HG03066 (cell line): ENCODE data around the gene NQO1.
"Not testable (repeated sequence)": the region's sequence is repeated elsewhere in the genome, so short reads cannot be mapped to it uniquely, and the experiment has no call there.

Experiments used
- ATAC-seq: cut with Tn5 transposase; IDR thresholded peaks from one replicate; pipeline ENCODE4 v1.9.1; 2021; ENCODE audit warnings: low read depth; ENCODE audit not compliant: unreplicated experiment

Gene NQO1

DNA sequence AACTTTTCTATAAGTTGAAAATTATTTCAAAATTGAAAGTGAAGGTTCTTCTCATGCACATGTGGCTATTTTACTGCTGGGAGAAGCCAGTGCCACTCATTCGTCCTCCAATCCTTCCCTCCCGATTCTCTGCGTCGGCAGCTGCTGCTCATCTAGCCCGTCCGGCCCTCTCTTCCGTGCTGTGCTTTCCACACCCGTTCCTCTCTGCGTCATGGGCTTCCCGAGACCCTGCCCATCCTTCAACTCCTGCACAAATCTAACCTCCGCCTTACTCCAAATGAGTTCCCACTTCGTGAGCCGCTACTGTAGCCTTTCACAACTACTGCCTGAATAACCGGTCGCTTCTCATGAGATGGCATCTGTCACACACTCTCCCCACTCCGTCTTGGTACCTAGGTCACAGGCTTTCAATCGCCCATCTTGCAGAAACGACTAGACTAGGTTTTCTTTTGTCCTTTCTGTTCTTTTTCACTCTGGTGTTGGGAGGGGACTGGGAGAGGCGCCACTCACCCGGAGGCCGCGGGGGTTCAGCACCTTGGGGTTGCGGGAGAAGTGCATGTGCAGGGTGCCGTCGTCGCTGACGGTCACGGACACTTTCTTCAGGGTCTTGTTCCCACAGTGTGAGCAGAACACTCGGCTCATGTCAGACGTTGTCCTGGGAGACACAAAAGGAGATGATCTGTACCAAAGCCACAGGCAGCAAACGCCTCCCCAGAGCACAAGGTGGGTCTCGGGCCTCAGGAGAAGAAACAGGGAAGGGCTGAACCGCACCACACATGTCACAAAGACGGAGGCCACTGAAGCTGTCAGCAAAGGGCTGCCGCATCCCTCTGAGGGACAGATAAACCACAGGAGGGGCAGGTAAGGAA, 18.2 kb upstream of the NQO1 start:
- ATAC-seq, result no peak

DNA sequence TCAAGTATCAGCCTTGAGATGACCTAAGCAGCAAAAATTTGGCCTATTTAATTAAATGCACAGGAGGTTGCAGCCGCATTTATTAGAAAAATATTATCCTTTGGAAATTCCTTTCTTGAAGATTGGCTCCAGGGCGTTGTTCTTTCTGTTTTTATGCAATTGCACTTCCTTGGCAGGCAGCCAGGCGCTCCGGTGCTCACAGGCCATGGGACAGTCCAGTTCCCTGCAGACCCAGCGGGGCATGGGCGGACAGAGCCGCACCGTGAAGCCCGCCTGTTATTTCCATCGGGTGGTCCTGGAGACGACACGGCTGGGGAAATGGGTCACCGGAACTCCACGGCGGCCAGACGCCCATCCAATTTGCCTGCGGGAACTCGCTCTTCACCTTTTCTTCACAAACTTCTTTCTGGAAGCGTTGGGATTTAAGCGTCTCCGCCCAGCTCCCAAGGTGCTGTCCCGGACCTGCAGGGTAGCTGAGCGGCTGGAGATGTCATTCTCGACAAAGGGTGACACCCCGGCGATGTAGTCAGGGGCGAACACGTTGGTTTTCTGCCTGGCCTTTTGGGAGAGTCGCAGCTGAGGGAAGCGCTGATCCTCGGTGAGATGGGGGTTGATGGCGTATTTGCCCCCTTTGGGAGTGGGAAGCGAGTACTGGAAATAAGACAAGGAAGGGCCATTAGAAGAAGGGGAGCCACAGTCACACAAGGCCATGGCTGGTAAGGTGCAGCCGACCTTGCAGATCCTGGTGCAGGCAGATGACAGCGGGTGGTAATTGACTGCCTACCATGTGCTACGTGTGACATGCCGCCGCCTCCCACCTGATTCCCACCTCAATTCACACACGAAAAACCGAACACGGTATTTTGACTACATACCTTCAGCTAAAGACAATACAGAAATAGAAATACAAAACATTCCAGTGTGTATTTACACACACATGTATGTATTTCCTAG, 15.9 kb upstream of the NQO1 start:
- ATAC-seq, result no peak

DNA sequence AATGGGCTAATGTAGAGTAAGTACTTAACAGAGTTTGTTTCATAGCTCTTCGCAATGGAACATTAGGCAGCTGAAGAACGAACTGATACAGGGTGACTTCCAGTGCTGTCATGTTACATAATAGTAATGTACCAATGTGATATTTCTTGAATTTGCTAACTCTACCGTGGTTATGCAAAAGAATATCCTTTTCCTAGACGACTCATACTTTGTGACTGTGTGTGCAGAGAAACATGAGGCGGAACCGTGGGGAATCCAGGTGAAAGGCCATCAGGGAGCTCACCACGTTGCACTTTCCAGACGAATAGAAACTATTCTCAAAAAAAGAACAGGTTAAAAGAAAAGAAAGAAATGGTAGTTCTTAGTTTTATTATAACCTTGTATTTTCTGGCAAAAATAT, 15.2 kb upstream of the NQO1 start:
- no peak for ATAC-seq

DNA sequence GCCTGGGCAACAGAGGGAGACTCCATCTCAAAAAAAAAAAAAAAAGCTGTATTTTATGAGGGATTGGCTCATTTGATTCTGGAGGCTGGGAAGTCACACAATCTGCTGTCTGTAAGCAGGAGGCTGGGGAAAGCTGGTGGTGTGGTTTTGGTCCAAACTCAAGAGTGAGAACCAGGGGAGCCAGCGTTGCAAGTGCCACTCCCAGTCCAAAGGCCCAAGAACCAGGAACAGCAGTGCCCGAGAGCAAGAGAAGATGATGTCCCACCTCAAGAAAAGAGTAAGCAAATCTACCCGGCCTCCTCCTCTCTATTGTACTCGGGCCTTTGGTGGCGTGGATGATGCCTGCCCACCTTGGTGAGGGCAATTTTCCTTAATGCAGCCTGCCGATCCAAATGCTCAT, 5.7 kb upstream of the NQO1 start:
- ATAC-seq, result no peak

DNA sequence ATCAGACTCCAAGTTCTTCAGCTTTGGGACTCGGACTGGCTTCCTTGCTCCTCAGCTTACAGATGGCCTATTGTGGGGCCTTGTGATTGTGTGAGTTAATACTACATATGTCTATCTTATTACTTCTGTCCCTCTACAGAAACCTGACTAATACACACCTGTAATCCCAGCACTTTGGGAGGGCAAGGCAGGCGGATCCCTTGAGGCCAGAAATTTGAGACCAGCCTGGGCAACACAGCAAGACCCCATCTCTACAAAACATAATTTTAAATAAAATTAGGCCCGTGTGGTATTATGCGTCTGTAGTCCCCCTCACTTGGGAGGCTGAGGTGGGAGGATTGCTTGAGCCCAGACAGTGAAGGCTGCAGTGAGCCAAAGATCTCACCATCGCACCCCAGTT, 4.9 kb upstream of the NQO1 start:
- ATAC-seq, result not testable (repeated sequence)

DNA sequence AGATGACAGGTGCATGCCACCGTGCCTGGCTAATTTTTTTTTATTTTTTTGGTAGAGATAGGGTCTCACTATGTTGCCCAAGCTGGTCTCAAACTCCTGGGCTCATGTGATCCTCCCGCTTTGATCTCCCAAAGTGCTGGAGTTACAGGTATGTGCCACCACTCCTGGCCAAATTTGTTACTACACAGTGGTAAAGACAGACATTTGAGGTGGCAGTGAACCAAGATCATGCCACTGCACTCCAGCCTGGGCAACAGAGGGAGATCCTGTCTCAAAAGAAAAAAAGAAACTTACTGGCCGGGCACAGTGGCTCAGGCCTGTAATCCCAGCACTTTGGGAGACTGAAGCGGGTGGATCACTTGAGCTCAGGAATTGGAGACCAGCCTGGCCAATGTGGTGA, 2.7 kb upstream of the NQO1 start:
- ATAC-seq, result not testable (repeated sequence)

DNA sequence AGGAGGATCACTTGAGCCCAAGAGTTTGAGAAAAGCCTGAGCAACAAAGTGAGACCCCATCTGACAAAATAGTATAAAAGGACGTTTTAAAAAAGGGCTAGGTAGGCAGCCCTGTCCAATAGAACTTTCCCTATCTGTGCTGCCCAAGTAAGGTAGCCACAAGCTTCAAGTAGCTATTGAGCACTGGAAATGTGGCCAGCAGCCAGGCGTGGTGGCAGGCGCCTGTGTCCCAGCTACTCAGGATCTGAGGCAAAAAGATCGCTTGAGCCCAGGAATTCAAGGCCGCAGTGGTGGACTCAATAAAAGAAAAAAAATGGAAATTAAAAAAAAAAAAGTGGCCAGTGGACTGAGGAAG, 1.5 kb upstream of the NQO1 start:
- ATAC-seq, result no peak

DNA sequence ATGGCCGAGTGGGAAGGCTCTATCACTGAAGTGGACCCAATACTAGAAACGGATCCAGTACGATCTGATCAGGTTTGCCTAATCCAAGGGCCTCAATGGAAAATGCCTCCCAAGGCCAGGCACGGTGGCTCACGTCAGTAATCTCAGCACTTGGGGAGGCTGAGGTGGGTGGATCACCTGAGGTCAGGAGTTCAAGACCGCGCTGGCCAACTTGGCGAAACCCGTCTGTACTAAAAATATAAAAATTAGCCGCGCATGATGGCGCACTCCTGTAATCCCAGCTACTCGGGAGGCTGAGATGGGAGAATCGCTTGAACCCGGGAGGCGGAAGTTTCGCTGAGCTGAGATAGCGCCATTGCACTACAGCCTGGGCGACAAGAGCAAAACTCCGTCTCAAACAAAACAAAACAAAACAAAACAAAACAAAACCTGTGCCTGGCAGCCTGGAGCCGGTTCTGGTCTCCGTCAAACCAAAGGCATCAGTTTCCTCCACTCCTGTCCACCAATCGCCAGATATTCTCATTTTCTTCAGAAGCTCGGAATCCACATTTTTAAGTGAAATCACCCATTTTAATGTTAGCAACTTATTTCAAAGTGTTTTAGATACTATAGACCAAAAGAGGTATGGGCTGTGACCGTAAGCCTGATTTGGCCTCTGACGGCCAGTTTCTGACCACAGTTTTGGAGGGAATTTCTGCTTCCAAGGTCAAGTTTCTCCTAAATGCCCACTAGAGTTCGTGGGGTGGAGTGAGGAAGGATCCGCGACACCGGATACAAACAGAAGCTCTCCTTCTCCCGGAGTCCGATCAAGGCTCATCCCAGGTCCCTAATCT, 664 bp downstream of the NQO1 start:
- no peak for ATAC-seq

DNA sequence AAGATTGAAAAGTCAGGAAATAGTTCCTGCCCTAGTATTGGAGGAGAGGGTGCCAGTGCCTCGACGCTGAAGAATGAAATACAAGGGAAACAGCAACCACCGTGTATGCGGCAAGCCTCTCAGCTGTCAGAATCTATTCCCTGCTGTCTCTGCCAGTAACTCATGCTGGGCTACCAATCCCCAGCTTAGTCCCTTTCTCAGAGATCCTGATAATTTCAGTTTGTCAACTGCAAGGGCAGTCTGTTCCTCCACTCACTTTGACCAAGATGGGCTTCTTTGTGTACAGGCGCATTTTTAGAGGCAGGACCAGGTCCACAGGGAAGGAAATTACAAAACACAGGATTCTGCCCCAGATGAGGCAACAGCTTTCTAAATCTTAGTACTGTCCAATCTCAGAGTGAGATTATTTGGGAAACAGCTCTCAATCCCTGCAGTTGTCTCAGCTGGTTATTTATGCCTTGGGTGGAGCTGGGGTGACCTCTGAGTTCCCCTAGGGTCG, 1.3 kb downstream of the NQO1 start:
- ATAC-seq, result no peak

DNA sequence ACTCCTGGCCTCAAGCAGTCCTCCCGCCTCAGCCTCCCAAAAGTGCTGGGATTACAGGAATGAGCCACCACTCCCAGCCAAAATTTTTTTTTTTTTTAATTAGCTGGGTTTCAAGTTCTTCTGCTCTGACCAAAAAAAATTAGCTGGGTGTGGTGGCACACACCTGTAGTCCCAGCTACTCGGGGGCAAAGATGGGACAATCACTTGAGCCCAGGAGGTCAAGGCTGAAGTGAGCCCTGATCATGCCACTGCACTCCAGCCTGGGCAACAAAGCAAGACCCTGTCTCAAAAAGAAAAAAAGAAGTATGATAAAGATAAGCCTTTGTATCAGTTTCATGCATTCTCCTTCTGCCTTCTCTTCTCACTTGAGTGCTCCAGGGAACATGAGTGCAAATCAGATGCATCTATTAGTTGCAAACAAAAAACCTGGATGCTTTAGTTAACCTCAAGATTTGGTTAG, 1.9 kb downstream of the NQO1 start:
- ATAC-seq, result no peak

DNA sequence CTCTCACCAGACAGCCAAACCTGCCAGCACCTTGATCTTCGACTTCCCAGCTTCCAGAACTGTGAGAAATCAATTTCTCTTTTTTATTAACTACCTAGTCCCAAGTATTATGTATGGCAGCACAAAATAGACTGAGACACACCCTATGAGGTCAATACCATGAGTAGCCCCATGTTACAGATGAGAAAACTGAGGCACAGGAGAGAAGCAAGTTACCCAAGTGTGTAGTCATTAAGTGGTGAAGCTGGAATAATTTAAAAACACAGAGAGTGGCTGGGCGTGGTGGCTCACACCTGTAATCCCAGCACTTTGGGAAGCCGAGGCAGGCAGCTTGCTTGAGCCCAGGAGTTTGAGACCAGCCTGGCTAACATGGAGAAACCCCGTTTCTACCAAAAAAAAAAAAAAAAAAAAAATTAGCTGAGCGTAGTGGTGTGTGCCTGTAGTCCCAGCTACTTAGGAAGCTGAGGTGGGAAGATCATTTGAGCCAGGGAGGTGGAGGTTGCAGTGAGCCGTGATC, 4.9 kb downstream of the NQO1 start:
- no peak for ATAC-seq

DNA sequence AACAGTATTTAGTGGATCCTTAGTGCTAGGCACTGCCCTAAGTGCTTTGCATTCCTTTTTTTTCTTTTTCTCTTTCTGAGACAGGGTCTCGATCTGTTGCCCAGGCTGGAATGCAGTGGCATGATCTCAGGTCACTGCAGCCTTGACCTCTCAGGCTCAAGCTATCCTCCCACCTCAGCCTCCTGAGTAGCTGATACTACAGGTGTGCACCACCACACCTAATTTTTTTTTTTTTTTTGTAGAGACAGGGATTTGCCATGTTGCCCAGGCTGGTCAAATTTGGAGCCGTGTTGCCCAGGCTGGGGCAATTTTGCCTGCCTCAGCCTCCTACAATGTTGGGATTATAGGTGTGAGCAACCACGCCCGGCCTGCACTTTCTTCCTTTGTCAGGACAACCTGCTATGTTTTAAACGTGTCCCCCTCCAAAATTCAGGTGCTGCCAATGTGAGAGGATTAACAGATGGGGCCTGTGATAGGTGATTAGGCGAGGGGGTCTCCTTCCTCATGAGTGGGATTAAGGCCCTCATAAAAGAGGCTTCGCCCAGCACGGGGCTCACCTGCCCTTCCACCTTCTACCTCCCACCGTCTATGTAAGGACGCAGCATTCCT, 5.4 kb downstream of the NQO1 start:
- ATAC-seq, result no peak

DNA sequence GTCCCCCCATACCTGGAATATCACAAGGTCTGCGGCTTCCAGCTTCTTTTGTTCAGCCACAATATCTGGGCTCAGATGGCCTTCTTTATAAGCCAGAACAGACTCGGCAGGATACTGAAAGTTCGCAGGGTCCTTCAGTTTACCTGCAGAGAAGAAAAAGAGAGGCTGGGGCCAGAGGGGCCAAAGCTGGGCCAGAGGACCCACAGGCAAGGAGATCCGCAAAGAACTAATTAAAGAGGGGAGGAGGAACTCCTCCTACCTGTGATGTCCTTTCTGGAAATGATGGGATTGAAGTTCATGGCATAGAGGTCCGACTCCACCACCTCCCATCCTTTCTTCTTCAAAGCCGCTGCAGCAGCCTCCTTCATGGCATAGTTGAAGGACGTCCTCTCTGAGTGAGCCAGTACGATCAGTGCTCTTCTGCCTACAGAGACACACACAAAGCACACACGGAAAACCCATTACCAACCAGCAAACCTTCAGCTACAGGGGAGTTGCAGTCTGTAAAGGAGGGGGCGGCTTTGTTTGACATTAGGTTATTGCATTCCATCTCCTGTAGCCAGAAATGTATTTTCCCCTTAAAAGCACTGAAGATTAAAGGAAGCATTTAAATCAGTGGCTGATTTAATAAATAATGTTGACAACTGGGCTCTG, 8.1 kb downstream of the NQO1 start:
- ATAC-seq, result no peak

DNA sequence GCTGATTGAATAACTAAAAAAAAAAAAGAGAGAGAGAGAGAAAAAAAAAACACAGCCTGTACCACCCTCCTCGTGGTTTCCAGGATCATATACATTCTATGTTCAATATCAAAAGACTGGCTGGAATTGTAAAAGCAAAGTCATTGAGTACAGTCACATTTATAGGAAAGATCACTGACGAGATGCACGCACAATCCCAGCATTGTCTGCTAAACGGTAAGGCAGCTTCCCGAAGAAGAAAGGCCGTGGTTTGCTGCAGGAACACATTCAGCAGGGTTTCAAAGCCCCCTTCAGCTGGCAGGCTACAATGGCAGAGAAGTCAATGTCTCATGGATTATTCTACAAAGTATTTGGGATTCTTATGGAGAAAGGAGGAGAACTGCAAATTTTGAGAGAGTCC, 9.3 kb downstream of the NQO1 start:
- no peak for ATAC-seq

DNA sequence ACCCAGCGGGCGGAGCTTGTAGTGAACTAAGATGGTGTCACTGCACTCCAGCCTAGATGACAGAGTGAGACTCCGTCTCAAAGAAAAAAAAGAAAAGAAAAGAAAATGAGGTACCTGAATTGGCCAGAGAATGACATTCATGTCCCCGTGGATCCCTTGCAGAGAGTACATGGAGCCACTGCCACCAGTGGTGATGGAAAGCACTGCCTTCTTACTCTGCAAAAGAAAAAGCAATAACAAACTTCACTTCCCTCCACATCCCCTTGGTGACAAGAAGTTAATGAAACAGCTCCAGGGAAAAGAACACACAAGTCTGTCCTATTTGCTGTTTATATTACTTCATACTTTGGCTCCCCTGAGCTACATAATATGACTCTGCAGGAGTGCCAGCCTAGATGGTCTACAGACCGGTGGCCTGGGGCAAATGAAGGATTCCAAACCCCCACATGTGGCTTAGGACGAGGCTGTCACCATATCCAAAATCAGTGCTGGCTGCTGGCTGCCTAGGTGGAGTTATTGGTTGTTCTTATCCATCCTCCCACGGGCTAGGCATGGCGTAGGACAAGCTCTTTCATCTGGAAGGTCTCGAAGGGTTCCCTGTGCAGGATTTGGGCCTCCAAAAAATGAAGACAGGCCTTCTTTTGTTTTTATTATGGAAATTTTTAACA, 13.3 kb downstream of the NQO1 start:
- no peak for ATAC-seq

DNA sequence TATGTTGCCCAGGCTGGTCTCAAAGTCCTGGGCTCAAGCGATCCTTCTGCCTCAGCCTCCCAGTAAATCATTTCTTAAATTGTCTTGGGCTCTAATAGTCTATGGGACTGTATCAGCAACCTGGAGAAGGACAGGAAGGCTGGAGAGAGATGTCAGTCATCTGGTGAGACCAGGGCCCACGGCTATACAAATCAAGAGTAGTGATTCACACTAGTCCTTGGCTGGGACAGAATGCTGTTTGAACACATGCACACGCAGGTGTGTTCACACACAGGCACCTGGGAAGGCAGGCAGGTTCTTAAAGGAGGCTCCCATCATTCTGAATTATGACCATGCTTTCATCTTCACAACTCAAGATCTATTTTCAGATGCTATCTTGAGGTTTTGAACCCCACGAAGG, 14.1 kb downstream of the NQO1 start:
- ATAC-seq, result no peak

DNA sequence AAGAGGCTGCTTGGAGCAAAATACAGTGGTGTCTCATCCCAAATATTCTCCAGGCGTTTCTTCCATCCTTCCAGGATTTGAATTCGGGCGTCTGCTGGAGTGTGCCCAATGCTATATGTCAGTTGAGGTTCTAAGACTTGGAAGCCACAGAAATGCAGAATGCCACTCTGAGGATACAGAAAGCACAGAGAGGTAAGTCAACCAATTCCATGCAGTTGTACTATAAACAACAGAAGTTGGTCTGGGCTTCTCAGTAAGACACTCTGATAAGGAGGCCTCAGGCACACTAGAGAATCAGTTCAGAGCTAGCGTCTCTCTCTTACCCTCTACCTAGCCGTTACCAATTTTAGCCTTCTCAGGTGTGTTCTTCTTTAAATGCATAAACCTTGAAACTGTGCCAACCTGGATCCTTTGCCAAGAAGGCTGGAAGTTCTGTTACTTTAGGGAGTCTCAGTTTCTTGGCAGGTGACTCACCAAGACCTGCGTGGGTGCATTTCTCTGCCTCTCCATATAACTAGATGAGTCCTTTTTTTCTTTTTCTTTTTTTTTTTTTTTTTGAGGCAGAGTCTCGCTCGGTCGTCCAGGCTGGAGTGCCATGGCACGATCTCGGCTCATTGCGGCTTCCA, 15.1 kb downstream of the NQO1 start:
- ATAC-seq, result no peak

DNA sequence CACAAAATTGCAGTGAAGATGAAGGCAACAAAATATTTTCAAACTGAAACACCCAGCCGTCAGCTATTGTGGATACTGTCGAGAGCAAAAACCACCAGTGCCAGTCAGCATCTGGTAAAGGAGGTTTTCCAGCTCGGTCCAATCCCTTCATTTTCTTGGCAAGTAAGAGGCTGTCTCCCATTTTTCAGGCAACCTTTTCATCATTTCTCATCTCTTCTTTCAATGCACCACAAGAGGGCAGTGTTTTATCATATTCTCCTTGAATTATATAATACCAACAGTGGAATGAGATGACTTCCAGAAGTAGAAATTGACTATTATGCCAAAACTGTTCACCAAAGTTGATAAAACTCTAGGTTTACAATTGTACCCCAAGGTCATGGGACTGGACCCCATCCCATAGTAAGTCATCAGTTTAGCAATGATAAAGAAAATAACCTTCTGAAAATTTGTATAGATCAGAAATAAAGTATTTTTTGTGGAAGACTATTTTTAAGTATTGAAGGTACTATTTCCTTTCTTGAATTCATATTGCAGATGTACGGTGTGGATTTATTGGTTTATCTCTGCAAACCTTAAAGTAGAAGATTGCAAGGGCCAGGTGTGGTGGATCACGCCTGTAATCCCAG, 16.8 kb downstream of the NQO1 start:
- no peak for ATAC-seq
